K562 (cell line): Measurements from ENCODE around the gene NUP85. TPM values are rescaled to one million over a fixed set of nuclear protein-coding genes. Genes with fewer than 3 reads are reported as not detected.

Experiments used
- NR2C2 ChIP-seq, 2 experiments: fragments of 200-800 bp in 1 of 2; sonication (Bioruptor generic) in 1 of 2; sonication (generic) in 1 of 2; formaldehyde crosslinking in 1 of 2; IDR thresholded peaks; 2 replicates each; pipeline versions ENCODE4 v1.6.1 to v1.8.0; 2016 to 2022; ENCODE audit warnings: mild to moderate bottlenecking in 1 of 2, missing compliant biosample characterization in 1 of 2, missing genetic modification characterization in 1 of 2, missing genetic modification reagents in 1 of 2
- ZNF695 ChIP-seq: fragments of 450-650 bp; formaldehyde crosslinking; IDR thresholded peaks from 2 replicates; pipeline ENCODE4 v1.4.0; 2020; ENCODE audit warnings: mild to moderate bottlenecking, moderate library complexity
- polyA plus RNA-seq, 8 experiments: library from polyadenylated mRNA; depleted of rRNA in 4 of 8; stranded (reverse) in 5 of 8; unstranded in 3 of 8; fragments of >200 nt; fragmentation: Nextera tagmentation in 2 of 8; fragmentation: Illumina TruSeq in 1 of 8; extraction: Ambion mirVana in 2 of 8; extraction: Trizol in 1 of 8; gene quantifications; 2 replicates each; pipeline versions ENCODE4 v1.2.1 to v1.2.3, GENCODE V29; 2011 to 2014; ENCODE audit warnings: inconsistent platforms in 1 of 8, missing spikeins in 1 of 8
- total RNA-seq, 7 experiments: library from RNA; depleted of rRNA in 6 of 7; stranded (reverse); fragments of >200 nt in 6 of 7; fragmentation: Illumina TruSeq in 2 of 7; extraction: Trizol in 2 of 7; gene quantifications; 2 replicates each; pipeline versions ENCODE4 v1.2.1 to v1.2.3, GENCODE V29; 2011 to 2021; ENCODE audit warnings: low replicate concordance in 1 of 7
- TF ChIP-seq, protein P1 (sequence below), 3 experiments: IDR thresholded peaks in 2 of 3; conservative IDR thresholded peaks in 1 of 3; 2 replicates each; pipeline ENCODE4 v1.5.1; 2011 to 2012; ENCODE audit warnings: low read length in 3 of 3, mild to moderate bottlenecking in 3 of 3, control low read depth in 2 of 3, improper control_type of control experiment in 1 of 3, inconsistent platforms in 1 of 3, low read depth in 1 of 3, mixed read lengths in 1 of 3, moderate library complexity in 1 of 3; ENCODE audit not compliant: insufficient read depth in 2 of 3
- TF ChIP-seq, protein P2 (sequence below): sonication (generic); formaldehyde crosslinking; IDR thresholded peaks from 2 replicates; pipeline ENCODE4 v1.8.0; 2022; ENCODE audit warnings: missing genetic modification reagents, mild to moderate bottlenecking, moderate library complexity, borderline replicate concordance
- TF ChIP-seq, protein P3 (sequence below): fragments of 250-450 bp; sonication (Bioruptor Pico); IDR thresholded peaks from 2 replicates; pipeline ENCODE4 v1.8.0; 2022; ENCODE audit warnings: moderate library complexity, mild to moderate bottlenecking, inconsistent platforms
- TF ChIP-seq, protein P4 (sequence below): sonication (generic); IDR thresholded peaks from 2 replicates; pipeline ENCODE4 v1.6.1; 2016
- TF ChIP-seq, protein P5 (sequence below), 2 experiments: IDR thresholded peaks; 2 replicates each; pipeline ENCODE4 v1.6.1; 2012; ENCODE audit warnings: improper control_type of control experiment in 2 of 2, low read depth in 2 of 2, low read length in 2 of 2, borderline replicate concordance in 1 of 2
- TF ChIP-seq, protein P6 (sequence below), 2 experiments: fragments of 450-650 bp; formaldehyde crosslinking in 1 of 2; IDR thresholded peaks; 2 replicates each; pipeline versions ENCODE4 v1.4.0 to v1.6.1; 2014 to 2020; ENCODE audit warnings: mild to moderate bottlenecking in 2 of 2, borderline replicate concordance in 1 of 2, low read depth in 1 of 2

NUP85 gene
- total and polyA plus RNA-seq, 9 of the 15 experiments (the other 6 are each of a cell fraction or from before 2014, with no cell fraction given) = 50.2 to 177 (median 110) TPM

DNA sequence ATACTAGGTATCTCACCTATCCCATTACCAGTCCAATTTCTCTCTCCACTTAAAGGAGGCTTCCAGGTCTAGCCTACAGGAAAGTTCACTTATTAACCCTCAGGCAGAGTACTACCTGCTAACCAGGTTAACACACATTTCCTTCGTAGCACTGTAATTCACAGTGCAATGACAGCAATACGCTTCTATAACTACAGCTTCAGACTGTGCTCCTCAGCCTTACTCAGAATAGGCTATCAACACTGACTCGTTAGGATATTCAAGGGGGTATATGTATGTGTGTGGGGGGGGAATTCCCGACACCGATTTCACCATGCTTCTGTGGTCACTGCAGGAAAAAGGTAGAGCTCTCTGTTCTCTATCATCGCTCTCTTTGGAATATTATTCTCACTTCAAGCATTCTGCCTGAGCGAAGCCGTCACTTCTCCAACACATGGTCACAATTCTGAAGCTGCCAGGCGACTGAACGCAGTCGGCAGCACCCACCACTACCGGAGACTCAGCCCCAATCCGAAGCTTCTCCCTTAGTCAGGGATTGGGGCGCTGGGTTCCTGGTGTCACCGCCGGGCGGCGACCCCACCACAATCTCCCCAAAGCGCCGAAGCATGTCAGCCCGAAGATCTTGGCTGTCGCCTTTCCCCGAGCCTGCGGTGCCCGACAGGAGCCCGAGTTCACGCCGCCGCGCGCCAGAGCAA is 55.3 kb downstream of the NUP85 start (continued):
- TF ChIP-seq, protein P1, sequence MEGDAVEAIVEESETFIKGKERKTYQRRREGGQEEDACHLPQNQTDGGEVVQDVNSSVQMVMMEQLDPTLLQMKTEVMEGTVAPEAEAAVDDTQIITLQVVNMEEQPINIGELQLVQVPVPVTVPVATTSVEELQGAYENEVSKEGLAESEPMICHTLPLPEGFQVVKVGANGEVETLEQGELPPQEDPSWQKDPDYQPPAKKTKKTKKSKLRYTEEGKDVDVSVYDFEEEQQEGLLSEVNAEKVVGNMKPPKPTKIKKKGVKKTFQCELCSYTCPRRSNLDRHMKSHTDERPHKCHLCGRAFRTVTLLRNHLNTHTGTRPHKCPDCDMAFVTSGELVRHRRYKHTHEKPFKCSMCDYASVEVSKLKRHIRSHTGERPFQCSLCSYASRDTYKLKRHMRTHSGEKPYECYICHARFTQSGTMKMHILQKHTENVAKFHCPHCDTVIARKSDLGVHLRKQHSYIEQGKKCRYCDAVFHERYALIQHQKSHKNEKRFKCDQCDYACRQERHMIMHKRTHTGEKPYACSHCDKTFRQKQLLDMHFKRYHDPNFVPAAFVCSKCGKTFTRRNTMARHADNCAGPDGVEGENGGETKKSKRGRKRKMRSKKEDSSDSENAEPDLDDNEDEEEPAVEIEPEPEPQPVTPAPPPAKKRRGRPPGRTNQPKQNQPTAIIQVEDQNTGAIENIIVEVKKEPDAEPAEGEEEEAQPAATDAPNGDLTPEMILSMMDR (IDR thresholded peaks at IDR 0.05 in 2 of 3, conservative IDR thresholded peaks at IDR 0.05 in 1 of 3; ENCODE audit: insufficient read depth in 2 of 3, low read depth in 1 of 3, low read length in 3 of 3) = peak in 2 of 3 experiments; percentile 16 to 18; a peak in 1 of 6 replicates
- TF ChIP-seq, protein P2, sequence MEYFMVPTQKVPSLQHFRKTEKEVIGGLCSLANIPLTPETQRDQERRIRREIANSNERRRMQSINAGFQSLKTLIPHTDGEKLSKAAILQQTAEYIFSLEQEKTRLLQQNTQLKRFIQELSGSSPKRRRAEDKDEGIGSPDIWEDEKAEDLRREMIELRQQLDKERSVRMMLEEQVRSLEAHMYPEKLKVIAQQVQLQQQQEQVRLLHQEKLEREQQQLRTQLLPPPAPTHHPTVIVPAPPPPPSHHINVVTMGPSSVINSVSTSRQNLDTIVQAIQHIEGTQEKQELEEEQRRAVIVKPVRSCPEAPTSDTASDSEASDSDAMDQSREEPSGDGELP (CRISPR knock-in tag) = no peak
- TF ChIP-seq, protein P3, sequence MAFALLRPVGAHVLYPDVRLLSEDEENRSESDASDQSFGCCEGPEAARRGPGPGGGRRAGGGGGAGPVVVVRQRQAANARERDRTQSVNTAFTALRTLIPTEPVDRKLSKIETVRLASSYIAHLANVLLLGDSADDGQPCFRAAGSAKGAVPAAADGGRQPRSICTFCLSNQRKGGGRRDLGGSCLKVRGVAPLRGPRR (CRISPR knock-in tag) = peak; percentile 56; the same call in 1 of the 2 replicates
- TF ChIP-seq, protein P4, sequence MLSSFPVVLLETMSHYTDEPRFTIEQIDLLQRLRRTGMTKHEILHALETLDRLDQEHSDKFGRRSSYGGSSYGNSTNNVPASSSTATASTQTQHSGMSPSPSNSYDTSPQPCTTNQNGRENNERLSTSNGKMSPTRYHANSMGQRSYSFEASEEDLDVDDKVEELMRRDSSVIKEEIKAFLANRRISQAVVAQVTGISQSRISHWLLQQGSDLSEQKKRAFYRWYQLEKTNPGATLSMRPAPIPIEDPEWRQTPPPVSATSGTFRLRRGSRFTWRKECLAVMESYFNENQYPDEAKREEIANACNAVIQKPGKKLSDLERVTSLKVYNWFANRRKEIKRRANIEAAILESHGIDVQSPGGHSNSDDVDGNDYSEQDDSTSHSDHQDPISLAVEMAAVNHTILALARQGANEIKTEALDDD = peak; percentile 69; the same call in 1 of the 2 replicates
- TF ChIP-seq, protein P5, sequence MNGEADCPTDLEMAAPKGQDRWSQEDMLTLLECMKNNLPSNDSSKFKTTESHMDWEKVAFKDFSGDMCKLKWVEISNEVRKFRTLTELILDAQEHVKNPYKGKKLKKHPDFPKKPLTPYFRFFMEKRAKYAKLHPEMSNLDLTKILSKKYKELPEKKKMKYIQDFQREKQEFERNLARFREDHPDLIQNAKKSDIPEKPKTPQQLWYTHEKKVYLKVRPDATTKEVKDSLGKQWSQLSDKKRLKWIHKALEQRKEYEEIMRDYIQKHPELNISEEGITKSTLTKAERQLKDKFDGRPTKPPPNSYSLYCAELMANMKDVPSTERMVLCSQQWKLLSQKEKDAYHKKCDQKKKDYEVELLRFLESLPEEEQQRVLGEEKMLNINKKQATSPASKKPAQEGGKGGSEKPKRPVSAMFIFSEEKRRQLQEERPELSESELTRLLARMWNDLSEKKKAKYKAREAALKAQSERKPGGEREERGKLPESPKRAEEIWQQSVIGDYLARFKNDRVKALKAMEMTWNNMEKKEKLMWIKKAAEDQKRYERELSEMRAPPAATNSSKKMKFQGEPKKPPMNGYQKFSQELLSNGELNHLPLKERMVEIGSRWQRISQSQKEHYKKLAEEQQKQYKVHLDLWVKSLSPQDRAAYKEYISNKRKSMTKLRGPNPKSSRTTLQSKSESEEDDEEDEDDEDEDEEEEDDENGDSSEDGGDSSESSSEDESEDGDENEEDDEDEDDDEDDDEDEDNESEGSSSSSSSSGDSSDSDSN (IDR thresholded peaks at IDR 0.05; ENCODE audit: borderline replicate concordance in 1 of 2, low read depth in 2 of 2, low read length in 2 of 2) = peak in 1 of 2 experiments; percentile 41; a peak in 1 of 4 replicates
- TF ChIP-seq, protein P6, sequence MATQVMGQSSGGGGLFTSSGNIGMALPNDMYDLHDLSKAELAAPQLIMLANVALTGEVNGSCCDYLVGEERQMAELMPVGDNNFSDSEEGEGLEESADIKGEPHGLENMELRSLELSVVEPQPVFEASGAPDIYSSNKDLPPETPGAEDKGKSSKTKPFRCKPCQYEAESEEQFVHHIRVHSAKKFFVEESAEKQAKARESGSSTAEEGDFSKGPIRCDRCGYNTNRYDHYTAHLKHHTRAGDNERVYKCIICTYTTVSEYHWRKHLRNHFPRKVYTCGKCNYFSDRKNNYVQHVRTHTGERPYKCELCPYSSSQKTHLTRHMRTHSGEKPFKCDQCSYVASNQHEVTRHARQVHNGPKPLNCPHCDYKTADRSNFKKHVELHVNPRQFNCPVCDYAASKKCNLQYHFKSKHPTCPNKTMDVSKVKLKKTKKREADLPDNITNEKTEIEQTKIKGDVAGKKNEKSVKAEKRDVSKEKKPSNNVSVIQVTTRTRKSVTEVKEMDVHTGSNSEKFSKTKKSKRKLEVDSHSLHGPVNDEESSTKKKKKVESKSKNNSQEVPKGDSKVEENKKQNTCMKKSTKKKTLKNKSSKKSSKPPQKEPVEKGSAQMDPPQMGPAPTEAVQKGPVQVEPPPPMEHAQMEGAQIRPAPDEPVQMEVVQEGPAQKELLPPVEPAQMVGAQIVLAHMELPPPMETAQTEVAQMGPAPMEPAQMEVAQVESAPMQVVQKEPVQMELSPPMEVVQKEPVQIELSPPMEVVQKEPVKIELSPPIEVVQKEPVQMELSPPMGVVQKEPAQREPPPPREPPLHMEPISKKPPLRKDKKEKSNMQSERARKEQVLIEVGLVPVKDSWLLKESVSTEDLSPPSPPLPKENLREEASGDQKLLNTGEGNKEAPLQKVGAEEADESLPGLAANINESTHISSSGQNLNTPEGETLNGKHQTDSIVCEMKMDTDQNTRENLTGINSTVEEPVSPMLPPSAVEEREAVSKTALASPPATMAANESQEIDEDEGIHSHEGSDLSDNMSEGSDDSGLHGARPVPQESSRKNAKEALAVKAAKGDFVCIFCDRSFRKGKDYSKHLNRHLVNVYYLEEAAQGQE (IDR thresholded peaks at IDR 0.05; ENCODE audit: borderline replicate concordance) = no peak
- TF ChIP-seq, protein P6 (CRISPR knock-in tag; IDR thresholded peaks at IDR 0.05; ENCODE audit: low read depth) = no peak
- TF ChIP-seq ZNF695 (CRISPR knock-in tag) (no peak), NR2C2 (CRISPR knock-in tag; IDR thresholded peaks at IDR 0.05) (no peak), NR2C2 (tag; IDR thresholded peaks at IDR 0.05) (peak; percentile 75; the same call in 1 of the 2 replicates)
